Ovary (tissue), 3 donors: ENCODE data around the gene EFNB3.

ENCODE experiments used
- CTCF ChIP-seq, 3 donors: fragments of 450-650 bp in 2 of 3; fragments of 200-600 bp in 1 of 3; IDR thresholded peaks; one replicate each; pipeline versions ENCODE4 v1.5.1 to v1.8.0; 2016 to 2022; ENCODE audit warnings: antibody characterized with exemption in 3 of 3, mild to moderate bottlenecking in 1 of 3
- EP300 ChIP-seq: sonication (generic); formaldehyde crosslinking; IDR thresholded peaks from one replicate; pipeline ENCODE4 v1.6.1; 2017; ENCODE audit warnings: antibody characterized with exemption
- POLR2A ChIP-seq: fragments of 450-650 bp; IDR thresholded peaks from one replicate; pipeline ENCODE4 v1.6.1; 2017; ENCODE audit warnings: antibody characterized with exemption, mild to moderate bottlenecking, moderate library complexity
- donor health status: DM: no; HTN: no; CAD: no.

GRCh38 chr17:7712111-7712771, 7.2 kb downstream of the EFNB3 start:
- TF ChIP-seq CTCF (IDR thresholded peaks at IDR 0.05): no peak
- no peak for TF ChIP-seq EP300
- TF ChIP-seq POLR2A: no peak
